ENCODE results near the gene SHLD1.

- TF ChIP-seq CTCF (IDR thresholded peaks at IDR 0.05) (no peak), POLR2A (IDR thresholded peaks at IDR 0.05) (no peak)
Measured at GRCh38 chr20:5871459-5872410, 121.5 kb downstream of the SHLD1 start.
